Progenitor cell of endocrine pancreas (in vitro differentiated cells): ENCODE measurements around the gene DUSP9. TPM values are rescaled to one million over a fixed set of nuclear protein-coding genes. Genes with fewer than 3 reads are reported as not detected.
A peak's percentile ranks its signal among the peaks of the same experiment; 100 is the strongest.

Experiments used
- DNase-seq: peaks from one replicate; pipeline ENCODE4 v3.0.0; 2021; ENCODE audit warnings: low spot score; ENCODE audit not compliant: unreplicated experiment
- H3K27ac Mint-ChIP-seq: 2 replicates; pipeline ENCODE4 v1.8.0; 2021; ENCODE audit warnings: mild to moderate bottlenecking, moderate library complexity, mixed read lengths
- H3K27me3 Mint-ChIP-seq: 2 replicates; pipeline ENCODE4 v1.8.0; 2021; ENCODE audit warnings: mixed read lengths
- H3K36me3 Mint-ChIP-seq: 2 replicates; pipeline ENCODE4 v1.8.0; 2022; ENCODE audit warnings: mixed read lengths; ENCODE audit not compliant: insufficient read depth
- H3K4me1 Mint-ChIP-seq: 2 replicates; pipeline ENCODE4 v1.8.0; 2021; ENCODE audit warnings: low read depth, mixed read lengths
- H3K4me3 Mint-ChIP-seq: 2 replicates; pipeline ENCODE4 v1.8.0; 2021; ENCODE audit warnings: low read depth, mild to moderate bottlenecking, moderate library complexity, mixed read lengths
- H3K9me3 Mint-ChIP-seq: 2 replicates; pipeline ENCODE4 v1.8.0; 2021; ENCODE audit warnings: low read depth, mixed read lengths
- CTCF ChIP-seq: fragments of 200-600 bp; sonication (generic); IDR thresholded peaks from one replicate; pipeline ENCODE4 v1.5.0; 2021; ENCODE audit warnings: antibody characterized with exemption, mild to moderate bottlenecking; ENCODE audit not compliant: unreplicated experiment
- total RNA-seq: library from RNA; stranded (reverse); gene quantifications from 2 replicates; pipeline ENCODE4 v1.2.1, GENCODE V29; 2021

The DUSP9 gene
- total RNA-seq, 1 donor from 2014 or later, result 36.5 TPM

DNA sequence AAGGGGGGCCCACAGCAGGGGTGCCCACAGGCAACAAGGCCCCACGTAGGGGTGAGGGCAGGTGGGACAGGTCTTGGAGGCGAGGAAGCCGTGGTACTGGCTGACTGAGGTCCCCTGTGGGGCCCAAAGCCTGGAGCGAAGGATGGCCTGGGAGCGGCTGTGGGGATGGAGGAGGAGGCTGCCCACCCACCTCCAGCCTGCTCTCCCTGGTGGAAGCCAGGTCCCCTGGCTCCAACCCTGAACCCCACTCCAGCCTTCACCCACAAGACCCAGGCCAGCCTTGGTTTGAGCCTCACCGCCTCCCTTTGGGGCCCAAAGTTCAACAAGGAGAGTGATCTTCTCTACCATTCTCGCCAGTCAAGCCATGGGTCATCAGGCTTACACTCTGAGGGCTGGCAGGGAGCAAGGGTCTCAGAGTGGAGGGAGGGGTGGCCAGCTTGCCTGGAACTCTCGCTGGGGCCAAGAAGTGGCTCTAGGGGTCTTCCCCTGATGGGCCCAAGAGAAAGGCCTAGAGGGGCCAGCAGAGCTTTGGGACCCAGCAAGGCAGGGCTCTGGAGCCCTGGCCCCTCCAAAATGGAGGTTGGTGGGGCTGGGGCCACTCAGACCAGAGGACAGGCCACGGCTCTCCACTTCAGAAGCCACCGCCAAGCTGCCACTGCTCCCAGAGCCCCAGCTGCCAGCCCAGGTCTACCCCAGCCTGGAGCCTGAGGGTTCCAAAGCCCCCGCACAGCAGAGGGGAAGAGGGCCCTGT, 21.6 kb downstream of the DUSP9 start:
- TF ChIP-seq CTCF, result no peak
- Mint-ChIP-seq H3K27me3 (peaks cover 39% of the 10 kb centered on the region), H3K4me1 (no peaks in the 10 kb centered on the region), H3K36me3 (no peaks in the 10 kb centered on the region), H3K4me3 (no peak overlapping the region), H3K27ac (no peak overlapping the region), H3K9me3 (peaks cover 5% of the 10 kb centered on the region)
- DNase-seq, result no peak

GRCh38 chrX:153669174-153669890, 22.3 kb downstream of the DUSP9 start:
- peaks cover 43% of the 10 kb centered on the region for H3K27me3 Mint-ChIP-seq
- DNase-seq, result peak; percentile 38
- no peaks in the 10 kb centered on the region for H3K36me3 Mint-ChIP-seq
- H3K9me3 Mint-ChIP-seq, result peaks cover 8% of the 10 kb centered on the region
- peak; percentile 81 for TF ChIP-seq CTCF
- H3K4me1 Mint-ChIP-seq, result peaks cover 3% of the 10 kb centered on the region
- no peak overlapping the region for H3K4me3 Mint-ChIP-seq
- H3K27ac Mint-ChIP-seq, result no peak overlapping the region

- H3K9me3 Mint-ChIP-seq, result peaks cover 11% of the 10 kb centered on the region
- TF ChIP-seq CTCF, result no peak
- H3K27ac Mint-ChIP-seq, result no peak overlapping the region
- no peak overlapping the region for H3K4me3 Mint-ChIP-seq
- peaks cover 45% of the 10 kb centered on the region for H3K27me3 Mint-ChIP-seq
- H3K4me1 Mint-ChIP-seq, result peaks cover 4% of the 10 kb centered on the region
- DNase-seq, result no peak
- H3K36me3 Mint-ChIP-seq, result peaks cover 1% of the 10 kb centered on the region
These were observed 23.1 kb downstream of the DUSP9 start for GRCh38 chrX:153669901-153670731.

- Mint-ChIP-seq H3K36me3 (peaks cover 1% of the 10 kb centered on the region), H3K27ac (no peak overlapping the region), H3K4me3 (no peak overlapping the region)
These were observed 24.0 kb downstream of the DUSP9 start for GRCh38 chrX:153670748-153671588.

More at GRCh38 chrX:153670748-153671588, 24.0 kb downstream of the DUSP9 start:
- Mint-ChIP-seq H3K27me3 (peaks cover 37% of the 10 kb centered on the region), H3K9me3 (peaks cover 7% of the 10 kb centered on the region), H3K4me1 (peaks cover 4% of the 10 kb centered on the region)
- no peak for TF ChIP-seq CTCF
- no peak for DNase-seq
